MM.1S (cell line): ENCODE results near the gene STYK1.

Experiments
- EZH2 ChIP-seq: fragments of 300-600 bp; sonication (generic); optimal IDR thresholded peaks from 2 replicates; pipeline ENCODE3; 2017; ENCODE audit warnings: low read depth, mild to moderate bottlenecking, antibody characterized with exemption, low read length, mixed read lengths
- EZH2phosphoT487 ChIP-seq: fragments of 300-600 bp; sonication (generic); IDR thresholded peaks from 2 replicates; pipeline ENCODE4 v1.6.1; 2018; ENCODE audit warnings: antibody characterized with exemption, low read length
- TF ChIP-seq, protein P1 (sequence below): fragments of 300-600 bp; sonication (generic); IDR thresholded peaks from 2 replicates; pipeline ENCODE4 v1.5.1; 2016; ENCODE audit warnings: antibody characterized with exemption, low read length, mixed read lengths

DNA sequence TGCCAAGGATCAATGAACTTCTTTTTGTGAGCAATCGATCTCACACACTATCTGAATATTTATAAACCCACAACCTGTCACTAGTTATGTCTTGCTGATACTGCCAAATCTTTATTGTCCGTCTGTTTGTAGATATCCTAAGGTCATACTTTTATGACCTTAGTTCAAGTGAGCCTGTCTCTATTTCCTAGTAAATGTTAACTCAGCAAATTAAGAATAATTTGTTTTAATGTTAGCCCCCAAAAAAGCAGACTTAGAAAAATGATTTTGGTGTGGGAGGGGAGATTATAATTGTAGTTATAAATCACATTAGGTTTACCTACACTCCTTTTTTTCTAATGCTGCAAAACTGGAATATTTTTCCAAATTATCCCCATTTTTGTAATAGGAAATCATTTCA, 9.4 kb downstream of the STYK1 start:
- TF ChIP-seq EZH2 (no peak), EZH2phosphoT487 (no peak)
- TF ChIP-seq, protein P1, sequence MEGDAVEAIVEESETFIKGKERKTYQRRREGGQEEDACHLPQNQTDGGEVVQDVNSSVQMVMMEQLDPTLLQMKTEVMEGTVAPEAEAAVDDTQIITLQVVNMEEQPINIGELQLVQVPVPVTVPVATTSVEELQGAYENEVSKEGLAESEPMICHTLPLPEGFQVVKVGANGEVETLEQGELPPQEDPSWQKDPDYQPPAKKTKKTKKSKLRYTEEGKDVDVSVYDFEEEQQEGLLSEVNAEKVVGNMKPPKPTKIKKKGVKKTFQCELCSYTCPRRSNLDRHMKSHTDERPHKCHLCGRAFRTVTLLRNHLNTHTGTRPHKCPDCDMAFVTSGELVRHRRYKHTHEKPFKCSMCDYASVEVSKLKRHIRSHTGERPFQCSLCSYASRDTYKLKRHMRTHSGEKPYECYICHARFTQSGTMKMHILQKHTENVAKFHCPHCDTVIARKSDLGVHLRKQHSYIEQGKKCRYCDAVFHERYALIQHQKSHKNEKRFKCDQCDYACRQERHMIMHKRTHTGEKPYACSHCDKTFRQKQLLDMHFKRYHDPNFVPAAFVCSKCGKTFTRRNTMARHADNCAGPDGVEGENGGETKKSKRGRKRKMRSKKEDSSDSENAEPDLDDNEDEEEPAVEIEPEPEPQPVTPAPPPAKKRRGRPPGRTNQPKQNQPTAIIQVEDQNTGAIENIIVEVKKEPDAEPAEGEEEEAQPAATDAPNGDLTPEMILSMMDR, result no peak
